ENCODE measurements around the gene E2F6.

E2F6 gene

DNA sequence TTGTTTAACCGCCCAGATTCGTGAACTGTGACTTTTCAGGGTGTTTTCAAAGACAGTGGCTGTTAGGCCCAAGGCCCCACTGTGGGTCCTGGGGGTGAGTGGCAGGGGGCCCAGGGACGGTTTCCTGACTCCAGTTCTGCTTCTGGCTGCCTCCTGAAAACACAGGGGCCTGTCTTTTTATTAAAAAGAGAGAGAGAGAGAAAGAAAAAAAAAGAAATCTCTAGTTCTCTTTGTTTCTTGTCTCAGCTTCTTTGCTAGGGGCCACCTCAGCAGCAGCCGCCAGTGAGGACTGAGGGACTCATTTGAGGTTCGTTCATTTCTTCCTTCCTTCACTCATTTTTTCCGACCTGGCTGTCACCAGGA lies 15.4 kb upstream of the E2F6 start:
- no peak overlapping the region for H3K4me3 ChIP-seq (ENCODE audit: low read depth in 1 of 5, low read length in 5 of 5)
- H3K27me3 ChIP-seq (ENCODE audit: control insufficient read depth in 5 of 5, insufficient read depth in 4 of 5, low read length in 5 of 5): peaks cover 12 to 20% (median 14%) of the 10 kb centered on the region in 5 donors
- H3K9me3 ChIP-seq (ENCODE audit: control insufficient read depth in 5 of 5, low read length in 5 of 5): no peaks in the 10 kb centered on the region
- peaks cover 0 to 18% (median 14%) of the 10 kb centered on the region in 5 donors for H3K4me1 ChIP-seq (ENCODE audit: control insufficient read depth in 5 of 5, insufficient read depth in 5 of 5, low read length in 5 of 5)
- H3K9ac ChIP-seq (ENCODE audit: low read length in 5 of 5): no peak overlapping the region
- no peaks in the 10 kb centered on the region for H3K36me3 ChIP-seq (ENCODE audit: control insufficient read depth in 5 of 5, insufficient read depth in 5 of 5, low read length in 5 of 5)
- H3K27ac ChIP-seq (ENCODE audit: low read depth, low read length): no peak overlapping the region

DNA sequence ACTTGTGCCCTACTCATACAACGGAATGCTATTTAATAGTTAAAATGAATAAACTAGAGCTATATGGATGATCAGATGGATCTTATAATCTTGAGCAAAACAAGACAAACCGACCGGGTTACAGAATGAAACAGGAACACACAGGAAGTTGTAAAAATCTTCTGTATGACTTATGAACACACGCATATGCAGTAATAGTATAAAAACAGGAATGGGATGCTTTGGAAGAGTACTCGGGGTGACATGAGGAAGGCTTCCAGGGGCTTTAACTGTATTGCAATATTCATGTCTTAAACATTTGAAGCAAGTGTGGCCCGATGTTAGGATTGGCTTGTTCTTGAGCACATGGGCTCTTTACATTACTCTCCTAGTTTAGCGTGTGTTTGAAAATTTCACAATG lies 14.9 kb upstream of the E2F6 start:
- peaks cover 0 to 18% (median 14%) of the 10 kb centered on the region in 5 donors for H3K4me1 ChIP-seq (ENCODE audit: control insufficient read depth in 5 of 5, insufficient read depth in 5 of 5, low read length in 5 of 5)
- no peaks in the 10 kb centered on the region for H3K36me3 ChIP-seq (ENCODE audit: control insufficient read depth in 5 of 5, insufficient read depth in 5 of 5, low read length in 5 of 5)
- no peak overlapping the region for H3K4me3 ChIP-seq (ENCODE audit: low read depth in 1 of 5, low read length in 5 of 5)
- no peak overlapping the region for H3K9ac ChIP-seq (ENCODE audit: low read length in 5 of 5)
- no peaks in the 10 kb centered on the region for H3K9me3 ChIP-seq (ENCODE audit: control insufficient read depth in 5 of 5, low read length in 5 of 5)
- H3K27ac ChIP-seq (ENCODE audit: low read depth, low read length): no peak overlapping the region
- H3K27me3 ChIP-seq (ENCODE audit: control insufficient read depth in 5 of 5, insufficient read depth in 4 of 5, low read length in 5 of 5): peaks cover 9 to 17% (median 14%) of the 10 kb centered on the region in 5 donors

DNA sequence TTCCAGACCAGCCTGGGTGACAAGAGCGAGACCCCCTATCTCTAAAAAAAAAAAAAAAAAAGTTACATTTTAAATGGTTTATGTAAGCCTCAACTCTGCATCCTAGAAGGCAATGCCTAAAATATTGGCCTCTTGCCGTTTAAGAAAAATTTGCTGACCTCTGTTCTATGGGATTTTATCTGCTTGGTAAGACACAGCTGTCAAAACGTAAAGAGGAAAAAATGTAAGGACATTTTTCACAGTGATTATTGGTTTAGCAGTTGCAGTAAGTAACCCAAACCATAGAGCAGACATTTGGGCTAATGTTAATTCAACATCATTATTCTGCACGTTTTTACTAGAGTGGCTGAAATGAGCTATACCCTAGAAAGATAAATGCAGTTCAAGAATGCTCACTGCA lies 14.4 kb upstream of the E2F6 start:
- Histone ChIP-seq H3K4me3 (ENCODE audit: low read depth in 1 of 5, low read length in 5 of 5) (no peak overlapping the region), H3K9ac (ENCODE audit: low read length in 5 of 5) (no peak overlapping the region), H3K4me1 (ENCODE audit: control insufficient read depth in 5 of 5, insufficient read depth in 5 of 5, low read length in 5 of 5) (peaks cover 0 to 18% (median 14%) of the 10 kb centered on the region in 5 donors), H3K27ac (ENCODE audit: low read depth, low read length) (no peak overlapping the region), H3K27me3 (ENCODE audit: control insufficient read depth in 5 of 5, insufficient read depth in 4 of 5, low read length in 5 of 5) (peaks cover 7 to 15% (median 14%) of the 10 kb centered on the region in 5 donors), H3K9me3 (ENCODE audit: control insufficient read depth in 5 of 5, low read length in 5 of 5) (no peaks in the 10 kb centered on the region), H3K36me3 (ENCODE audit: control insufficient read depth in 5 of 5, insufficient read depth in 5 of 5, low read length in 5 of 5) (no peaks in the 10 kb centered on the region)

DNA sequence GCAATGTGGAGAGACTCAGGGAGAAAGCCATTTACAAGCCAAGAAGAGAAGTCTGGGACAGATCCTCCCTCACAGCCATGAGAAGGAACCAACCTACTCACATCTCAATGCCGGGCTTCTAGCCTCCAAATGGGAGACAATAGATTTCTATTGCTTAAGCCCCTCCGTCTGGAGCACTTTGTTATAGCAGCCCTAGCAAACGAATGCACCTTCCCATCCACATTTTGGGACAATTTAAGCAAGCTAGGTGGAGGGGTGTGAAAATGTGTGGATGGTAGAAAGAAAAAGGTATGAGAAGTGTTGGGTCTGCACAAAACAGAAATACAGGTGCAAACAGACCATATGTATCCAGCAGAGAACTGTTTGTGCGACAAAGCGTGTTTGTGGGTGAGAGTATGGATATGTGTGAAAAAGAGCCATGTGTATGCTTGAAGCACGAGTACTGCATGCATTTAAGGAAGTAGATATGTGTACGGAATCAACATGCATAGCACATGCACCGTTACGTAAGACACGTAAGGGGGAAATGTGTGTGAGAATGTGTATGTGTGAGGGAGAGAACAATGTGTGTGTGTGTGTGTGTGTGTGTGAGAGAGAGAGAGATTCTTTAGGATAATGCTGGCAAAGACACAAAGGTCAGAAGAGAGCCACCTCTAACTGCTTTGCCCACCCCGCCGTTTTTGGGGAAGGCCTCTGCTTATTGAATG lies 13.1 kb upstream of the E2F6 start:
- Histone ChIP-seq H3K9ac (ENCODE audit: low read length in 5 of 5) (no peak overlapping the region), H3K27ac (ENCODE audit: low read depth, low read length) (no peak overlapping the region), H3K36me3 (ENCODE audit: control insufficient read depth in 5 of 5, insufficient read depth in 5 of 5, low read length in 5 of 5) (no peaks in the 10 kb centered on the region), H3K27me3 (ENCODE audit: control insufficient read depth in 5 of 5, insufficient read depth in 4 of 5, low read length in 5 of 5) (peaks cover 7 to 12% (median 11%) of the 10 kb centered on the region in 5 donors), H3K4me1 (ENCODE audit: control insufficient read depth in 5 of 5, insufficient read depth in 5 of 5, low read length in 5 of 5) (peaks cover 0 to 18% (median 14%) of the 10 kb centered on the region in 5 donors), H3K9me3 (ENCODE audit: control insufficient read depth in 5 of 5, low read length in 5 of 5) (no peaks in the 10 kb centered on the region), H3K4me3 (ENCODE audit: low read depth in 1 of 5, low read length in 5 of 5) (no peak overlapping the region)

DNA sequence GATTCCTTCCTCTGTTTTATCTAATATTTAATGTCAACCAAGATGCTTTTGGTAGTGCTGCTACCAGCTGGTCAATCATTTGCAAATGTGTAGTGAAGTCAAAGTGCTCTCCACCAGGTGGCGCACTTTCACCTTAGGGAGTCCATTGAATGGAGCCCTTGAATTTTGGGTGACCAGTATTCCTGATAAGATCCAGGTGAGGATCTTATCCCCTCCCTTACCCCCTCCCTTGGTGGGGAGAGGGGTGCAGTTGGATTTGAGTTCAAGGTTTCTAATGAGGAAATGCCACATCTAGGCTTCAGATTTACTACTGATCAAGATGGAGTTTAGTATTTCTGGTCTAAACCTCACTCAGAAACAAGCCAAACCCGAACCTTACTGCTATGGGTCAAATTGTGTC lies 12.0 kb upstream of the E2F6 start:
- Histone ChIP-seq H3K36me3 (ENCODE audit: control insufficient read depth in 5 of 5, insufficient read depth in 5 of 5, low read length in 5 of 5) (no peaks in the 10 kb centered on the region), H3K27ac (ENCODE audit: low read depth, low read length) (no peak overlapping the region), H3K4me1 (ENCODE audit: control insufficient read depth in 5 of 5, insufficient read depth in 5 of 5, low read length in 5 of 5) (peaks cover 0 to 10% (median 6%) of the 10 kb centered on the region in 5 donors), H3K4me3 (ENCODE audit: low read depth in 1 of 5, low read length in 5 of 5) (no peak overlapping the region), H3K27me3 (ENCODE audit: control insufficient read depth in 5 of 5, insufficient read depth in 4 of 5, low read length in 5 of 5) (peaks cover under 1 to 6% (median 5%) of the 10 kb centered on the region in 5 donors), H3K9me3 (ENCODE audit: control insufficient read depth in 5 of 5, low read length in 5 of 5) (no peaks in the 10 kb centered on the region), H3K9ac (ENCODE audit: low read length in 5 of 5) (no peak overlapping the region)

DNA sequence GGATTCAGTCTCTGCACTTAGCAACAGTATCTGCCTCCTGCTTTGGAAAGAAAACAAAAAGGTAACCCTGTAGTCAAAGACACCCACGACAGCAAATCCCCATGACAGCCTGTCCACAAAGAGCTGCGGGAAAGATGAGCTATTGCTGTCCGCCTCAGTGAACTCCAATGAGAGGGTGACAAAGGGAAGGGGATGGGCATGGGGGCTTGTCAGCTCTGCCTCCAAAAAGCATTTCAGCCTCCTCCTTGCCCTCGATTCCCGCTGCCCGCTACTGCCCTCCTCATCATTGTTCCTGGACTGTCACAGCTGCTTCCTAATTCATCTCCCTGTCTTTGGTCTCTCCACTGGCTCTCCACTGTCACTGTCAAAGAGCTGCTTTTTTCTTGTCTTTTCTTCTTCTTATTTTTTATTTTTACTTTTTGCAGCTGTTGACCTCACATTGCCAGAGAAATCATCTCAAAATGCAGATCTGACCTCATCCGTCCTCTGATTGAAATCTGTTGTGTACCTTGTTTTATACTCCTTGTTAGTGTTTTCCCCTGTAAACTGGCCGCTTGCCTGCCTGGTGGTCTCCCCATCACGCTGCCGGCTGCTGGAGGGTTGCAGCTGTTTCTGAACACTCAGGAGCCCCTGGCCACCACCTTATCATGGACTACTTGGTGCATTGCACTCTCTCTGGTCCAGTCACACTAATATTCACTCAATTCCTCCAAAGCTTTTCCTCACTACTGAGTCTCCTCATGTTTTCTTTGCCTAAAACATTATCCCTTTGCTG lies 7.9 kb upstream of the E2F6 start:
- H3K27me3 ChIP-seq (ENCODE audit: control insufficient read depth in 5 of 5, insufficient read depth in 4 of 5, low read length in 5 of 5): no peaks in the 10 kb centered on the region
- H3K9ac ChIP-seq (ENCODE audit: low read length in 5 of 5): no peak overlapping the region
- H3K4me1 ChIP-seq (ENCODE audit: control insufficient read depth in 5 of 5, insufficient read depth in 5 of 5, low read length in 5 of 5): no peaks in the 10 kb centered on the region
- H3K27ac ChIP-seq (ENCODE audit: low read depth, low read length): no peak overlapping the region
- no peaks in the 10 kb centered on the region for H3K36me3 ChIP-seq (ENCODE audit: control insufficient read depth in 5 of 5, insufficient read depth in 5 of 5, low read length in 5 of 5)
- H3K4me3 ChIP-seq (ENCODE audit: low read depth in 1 of 5, low read length in 5 of 5): no peak overlapping the region
- no peaks in the 10 kb centered on the region for H3K9me3 ChIP-seq (ENCODE audit: control insufficient read depth in 5 of 5, low read length in 5 of 5)

DNA sequence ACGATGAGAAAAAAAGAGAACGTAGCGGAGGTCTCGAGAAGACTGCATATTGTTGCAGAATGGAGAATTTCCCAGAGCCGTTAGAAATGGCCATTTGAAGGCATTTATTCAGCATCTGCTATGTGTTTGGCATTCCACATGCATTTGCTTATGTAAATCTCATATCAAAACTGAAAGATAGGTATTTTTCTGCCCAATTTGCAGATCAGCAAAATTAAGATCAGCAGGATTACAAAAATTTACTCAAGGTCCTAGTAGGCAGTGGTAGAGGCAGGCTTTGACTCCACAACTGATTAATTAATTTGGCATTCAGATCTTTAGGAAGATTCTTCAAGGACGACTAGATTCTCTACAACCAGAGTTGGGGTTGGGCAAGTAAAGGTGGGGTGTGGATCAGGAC lies 1.8 kb upstream of the E2F6 start:
- H3K27me3 ChIP-seq (ENCODE audit: control insufficient read depth in 5 of 5, insufficient read depth in 4 of 5, low read length in 5 of 5): peaks cover 0 to 3% (median 0%) of the 10 kb centered on the region in 5 donors
- H3K9me3 ChIP-seq (ENCODE audit: control insufficient read depth in 5 of 5, low read length in 5 of 5): no peaks in the 10 kb centered on the region
- H3K4me3 ChIP-seq (ENCODE audit: low read depth in 1 of 5, low read length in 5 of 5): no peak overlapping the region
- no peak overlapping the region for H3K27ac ChIP-seq (ENCODE audit: low read depth, low read length)
- peaks cover 2 to 11% (median 5%) of the 10 kb centered on the region in 5 donors for H3K36me3 ChIP-seq (ENCODE audit: control insufficient read depth in 5 of 5, insufficient read depth in 5 of 5, low read length in 5 of 5)
- no peak overlapping the region for H3K9ac ChIP-seq (ENCODE audit: low read length in 5 of 5)
- H3K4me1 ChIP-seq (ENCODE audit: control insufficient read depth in 5 of 5, insufficient read depth in 5 of 5, low read length in 5 of 5): peaks cover 3 to 34% (median 30%) of the 10 kb centered on the region in 5 donors

DNA sequence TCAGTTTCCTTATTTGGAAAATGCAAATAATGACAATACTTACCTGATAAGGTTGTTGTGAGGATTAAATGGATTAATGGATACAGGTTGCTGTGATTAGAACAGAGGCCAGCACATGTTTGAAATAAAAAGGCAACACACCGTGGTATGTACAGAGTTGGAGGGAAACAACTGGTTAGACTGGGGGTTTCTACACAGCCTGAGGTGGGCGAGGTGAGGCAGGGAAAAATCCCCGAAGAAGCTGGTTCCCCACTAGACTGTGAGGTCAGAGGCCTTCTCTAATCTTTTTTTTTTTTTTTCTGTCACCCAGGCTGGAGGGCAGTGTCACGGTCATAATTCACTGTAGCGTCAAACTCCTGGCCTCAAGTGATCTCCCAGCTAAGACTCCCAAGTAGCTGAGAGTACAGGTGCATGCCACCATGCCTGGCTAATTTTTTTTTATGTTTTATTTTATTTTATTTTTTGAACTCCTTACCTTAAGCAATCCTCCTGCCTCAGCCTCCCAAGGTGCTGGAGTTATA lies 1.2 kb upstream of the E2F6 start:
- Histone ChIP-seq H3K4me3 (ENCODE audit: low read depth in 1 of 5, low read length in 5 of 5) (peak overlapping the region in 3 of 5 donors; percentile 57 to 81 (median 78)), H3K9me3 (ENCODE audit: control insufficient read depth in 5 of 5, low read length in 5 of 5) (no peaks in the 10 kb centered on the region)

DNA sequence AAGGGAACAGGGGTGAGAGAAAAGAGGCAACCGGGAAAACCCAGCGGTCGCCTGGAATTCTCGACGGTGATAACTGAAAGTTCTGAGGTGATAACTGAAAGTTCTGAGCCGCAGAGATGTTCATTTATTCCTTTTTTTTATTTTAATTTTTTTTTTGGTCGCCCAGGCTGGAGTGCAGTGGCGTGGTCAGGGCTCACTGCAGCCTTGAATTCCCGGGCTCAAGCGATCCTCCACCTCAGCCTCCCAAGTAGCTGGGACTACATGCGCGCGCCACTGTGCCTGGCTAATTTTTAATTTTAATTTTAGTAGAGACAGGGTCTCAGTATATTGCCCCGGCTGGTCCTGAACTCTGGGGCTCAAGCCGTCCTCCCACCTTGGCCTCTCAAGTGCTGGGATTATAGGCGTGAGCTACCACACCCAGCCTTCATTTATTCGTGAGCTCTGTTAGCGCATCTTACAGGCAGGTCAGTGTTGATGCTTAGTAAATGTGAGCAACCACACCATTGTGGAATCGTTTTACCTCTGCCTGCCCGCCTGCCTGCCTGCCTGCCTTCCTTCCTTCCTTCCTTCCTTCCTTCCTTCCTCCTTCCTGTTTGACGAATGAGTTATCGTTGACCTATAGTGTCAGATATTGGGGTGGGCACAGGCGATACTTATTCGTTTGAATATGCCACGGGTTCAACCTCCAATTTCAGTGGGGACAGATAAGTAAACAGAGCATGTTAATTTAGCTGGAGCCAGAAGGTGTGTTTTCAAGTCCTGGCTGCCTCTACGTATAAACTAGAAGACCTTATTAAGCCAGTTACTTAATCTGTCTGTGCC lies 557 bp upstream of the E2F6 start:
- H3K9me3 ChIP-seq (ENCODE audit: control insufficient read depth in 5 of 5, low read length in 5 of 5): no peaks in the 10 kb centered on the region
- peak overlapping the region in 4 of 5 donors; percentile 34 to 87 (median 51) for H3K9ac ChIP-seq (ENCODE audit: low read length in 5 of 5)
- peaks cover 3 to 38% (median 36%) of the 10 kb centered on the region in 5 donors for H3K4me1 ChIP-seq (ENCODE audit: control insufficient read depth in 5 of 5, insufficient read depth in 5 of 5, low read length in 5 of 5)
- H3K36me3 ChIP-seq (ENCODE audit: control insufficient read depth in 5 of 5, insufficient read depth in 5 of 5, low read length in 5 of 5): peaks cover 2 to 11% (median 5%) of the 10 kb centered on the region in 5 donors
- H3K27me3 ChIP-seq (ENCODE audit: control insufficient read depth in 5 of 5, insufficient read depth in 4 of 5, low read length in 5 of 5): peaks cover 0 to 3% (median 0%) of the 10 kb centered on the region in 5 donors
- H3K4me3 ChIP-seq (ENCODE audit: low read depth in 1 of 5, low read length in 5 of 5): peak overlapping the region; percentile 57 to 81 (median 74)
- H3K27ac ChIP-seq (ENCODE audit: low read depth, low read length): peak overlapping the region; percentile 80

More for the DNA sequence above, 1.2 kb upstream of the E2F6 start:
- H3K27ac ChIP-seq (ENCODE audit: low read depth, low read length): no peak overlapping the region
- peaks cover 3 to 37% (median 35%) of the 10 kb centered on the region in 5 donors for H3K4me1 ChIP-seq (ENCODE audit: control insufficient read depth in 5 of 5, insufficient read depth in 5 of 5, low read length in 5 of 5)
- H3K9ac ChIP-seq (ENCODE audit: low read length in 5 of 5): peak overlapping the region in 1 of 5 donors; percentile 43
- H3K27me3 ChIP-seq (ENCODE audit: control insufficient read depth in 5 of 5, insufficient read depth in 4 of 5, low read length in 5 of 5): peaks cover 0 to 3% (median 0%) of the 10 kb centered on the region in 5 donors
- peaks cover 2 to 11% (median 5%) of the 10 kb centered on the region in 5 donors for H3K36me3 ChIP-seq (ENCODE audit: control insufficient read depth in 5 of 5, insufficient read depth in 5 of 5, low read length in 5 of 5)

Data from subcutaneous abdominal adipose tissue (tissue), 5 donors.